Left hindlimb (tissue), 1 donor: Measurements from ENCODE around the gene SPRN.
A peak's percentile ranks its signal among the peaks of the same experiment; 100 is the strongest.
"Not testable (repeated sequence)": the region's sequence is repeated elsewhere in the genome, so short reads cannot be mapped to it uniquely, and the experiment has no call there.

Source experiments
- DNase-seq: peaks from one replicate; pipeline ENCODE4 v3.0.0-alpha.2; 2018

The SPRN gene

DNA sequence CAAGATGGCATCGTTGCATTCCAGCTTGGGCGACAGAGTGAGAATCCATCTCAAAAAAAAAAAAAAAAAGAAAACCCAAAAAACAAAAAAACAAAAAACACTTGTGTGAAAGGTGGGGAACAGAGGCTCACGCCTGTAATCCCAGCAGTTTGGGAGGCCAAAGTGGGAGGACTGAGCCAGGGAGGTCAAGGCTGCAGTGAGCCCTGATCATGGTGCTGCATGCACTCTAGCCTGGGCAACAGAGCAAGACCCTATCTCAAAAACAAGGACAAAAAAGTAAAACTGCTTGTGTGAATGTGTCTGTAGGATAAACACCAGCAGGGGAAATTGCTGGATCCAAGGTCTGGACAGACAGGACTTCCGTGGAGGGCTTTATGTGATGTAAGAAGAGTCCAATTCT, 40.9 kb downstream of the SPRN start:
- DNase-seq = no peak

GRCh38 chr10:133381036-133381435, 43.4 kb downstream of the SPRN start:
- no peak for DNase-seq

DNA sequence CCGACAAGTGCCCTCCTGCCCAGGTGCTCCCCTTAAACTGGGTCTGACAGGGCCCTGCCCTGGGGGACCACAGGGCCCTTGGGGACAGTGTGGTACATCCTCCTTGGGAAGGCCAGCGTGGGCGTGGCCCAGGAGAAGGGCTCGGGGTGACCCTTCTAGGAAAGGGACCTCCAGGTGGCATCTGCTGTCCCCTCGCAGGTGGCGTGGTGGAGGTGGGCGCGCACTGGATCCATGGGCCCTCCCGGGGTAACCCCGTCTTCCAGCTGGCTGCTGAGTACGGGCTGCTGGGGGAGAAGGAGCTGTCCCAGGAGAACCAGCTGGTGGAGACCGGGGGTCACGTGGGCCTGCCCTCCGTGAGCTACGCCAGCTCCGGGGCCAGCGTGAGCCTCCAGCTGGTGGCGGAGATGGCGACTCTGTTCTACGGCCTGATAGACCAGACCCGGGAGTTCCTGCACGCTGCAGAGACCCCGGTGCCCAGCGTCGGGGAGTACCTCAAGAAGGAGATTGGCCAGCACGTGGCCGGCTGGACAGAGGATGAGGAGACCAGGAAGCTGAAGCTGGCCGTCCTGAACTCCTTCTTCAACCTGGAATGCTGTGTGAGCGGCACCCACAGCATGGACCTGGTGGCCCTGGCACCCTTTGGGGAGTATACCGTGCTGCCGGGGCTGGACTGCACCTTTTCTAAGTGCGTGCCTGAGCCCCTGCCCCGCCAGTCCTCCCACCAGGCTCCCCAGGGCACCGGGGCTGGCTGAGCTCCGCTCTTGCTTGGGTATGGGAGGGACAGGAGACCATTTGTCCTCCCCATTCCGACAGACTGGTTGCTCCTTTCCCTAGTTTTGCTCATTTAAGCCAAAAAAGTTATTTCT, 44.4 kb downstream of the SPRN start:
- DNase-seq = no peak

DNA sequence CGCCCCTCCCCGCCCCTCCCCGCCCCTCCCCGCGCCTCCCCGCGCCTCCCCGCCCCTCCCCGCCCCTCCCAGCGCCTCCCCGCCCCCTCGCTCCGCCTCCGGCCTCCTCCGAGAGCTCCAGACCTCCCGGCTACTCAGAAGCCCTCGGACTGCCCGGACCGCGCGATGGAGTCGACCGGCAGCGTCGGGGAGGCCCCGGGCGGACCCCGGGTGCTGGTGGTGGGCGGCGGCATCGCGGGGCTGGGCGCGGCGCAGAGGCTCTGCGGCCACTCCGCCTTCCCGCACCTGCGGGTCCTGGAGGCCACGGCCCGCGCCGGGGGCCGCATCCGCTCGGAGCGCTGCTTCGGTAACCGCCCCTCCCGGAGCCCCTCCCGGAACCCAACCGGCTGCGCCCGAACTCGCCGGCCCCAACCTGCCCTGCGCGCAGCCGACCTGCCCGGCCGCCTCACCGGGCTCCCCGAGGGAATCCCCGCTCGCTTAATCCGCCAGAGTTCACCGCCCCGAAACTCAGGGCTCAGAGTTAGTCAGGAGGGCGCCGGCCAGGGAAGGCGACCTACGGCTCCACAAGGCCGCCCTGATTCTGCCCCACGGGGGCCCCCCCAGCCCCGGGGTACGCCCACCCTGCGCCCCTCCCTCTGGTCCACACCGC, 45.1 kb downstream of the SPRN start, which contains the start of gene PAOX:
Gene PAOX (plus strand): TSS at position 111 of the 649 bp plus-strand sequence. CDS start 55 bp downstream, at position 166.
- DNase-seq = peak; percentile 70

GRCh38 chr10:133378251-133379096, 46.0 kb downstream of the SPRN start:
- DNase-seq = peak; percentile 70

- no peak for DNase-seq
Measured at GRCh38 chr10:133377818-133378250, 46.6 kb downstream of the SPRN start.

DNA sequence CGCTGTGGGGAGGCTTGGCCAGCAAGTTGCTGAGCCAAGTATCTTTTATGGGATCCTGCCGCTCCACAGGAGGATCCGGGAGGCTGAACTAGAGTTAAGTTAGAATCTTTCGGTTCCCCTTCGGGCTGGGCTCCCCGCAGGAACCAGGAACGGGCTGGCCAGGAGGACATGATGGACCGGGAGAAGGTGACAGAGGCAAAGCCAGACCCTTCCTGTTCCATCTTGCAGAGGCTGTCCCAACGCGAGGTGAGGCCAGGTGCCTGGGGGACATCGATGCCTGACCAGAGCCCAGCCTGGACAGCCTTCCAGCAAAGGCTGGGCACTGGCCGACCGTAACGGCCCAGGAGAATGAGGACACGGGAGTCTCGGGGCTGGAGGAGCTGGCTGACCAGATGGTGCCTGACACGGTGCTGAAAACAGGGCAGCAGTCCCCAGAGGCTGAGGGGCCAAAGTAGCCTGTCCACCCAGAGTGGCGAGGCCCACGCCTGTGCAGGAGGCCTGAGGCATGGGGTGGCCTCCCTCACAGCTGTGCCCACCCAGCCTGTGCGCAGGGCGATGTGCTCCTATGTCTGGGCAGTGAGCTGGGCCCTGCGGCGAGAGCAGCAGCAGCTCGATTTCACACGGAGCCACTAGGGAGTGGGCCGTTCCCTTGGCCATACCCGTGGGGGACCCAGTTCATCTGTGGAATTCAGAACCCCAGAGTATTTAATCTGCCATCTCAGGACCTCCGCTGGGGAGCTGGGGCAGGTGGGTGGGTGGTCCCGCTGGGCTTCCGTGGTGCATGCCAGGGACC, 47.2 kb downstream of the SPRN start:
- no peak for DNase-seq

- DNase-seq = not testable (repeated sequence)
Measured at GRCh38 chr10:133376183-133376582, 48.2 kb downstream of the SPRN start.

DNA sequence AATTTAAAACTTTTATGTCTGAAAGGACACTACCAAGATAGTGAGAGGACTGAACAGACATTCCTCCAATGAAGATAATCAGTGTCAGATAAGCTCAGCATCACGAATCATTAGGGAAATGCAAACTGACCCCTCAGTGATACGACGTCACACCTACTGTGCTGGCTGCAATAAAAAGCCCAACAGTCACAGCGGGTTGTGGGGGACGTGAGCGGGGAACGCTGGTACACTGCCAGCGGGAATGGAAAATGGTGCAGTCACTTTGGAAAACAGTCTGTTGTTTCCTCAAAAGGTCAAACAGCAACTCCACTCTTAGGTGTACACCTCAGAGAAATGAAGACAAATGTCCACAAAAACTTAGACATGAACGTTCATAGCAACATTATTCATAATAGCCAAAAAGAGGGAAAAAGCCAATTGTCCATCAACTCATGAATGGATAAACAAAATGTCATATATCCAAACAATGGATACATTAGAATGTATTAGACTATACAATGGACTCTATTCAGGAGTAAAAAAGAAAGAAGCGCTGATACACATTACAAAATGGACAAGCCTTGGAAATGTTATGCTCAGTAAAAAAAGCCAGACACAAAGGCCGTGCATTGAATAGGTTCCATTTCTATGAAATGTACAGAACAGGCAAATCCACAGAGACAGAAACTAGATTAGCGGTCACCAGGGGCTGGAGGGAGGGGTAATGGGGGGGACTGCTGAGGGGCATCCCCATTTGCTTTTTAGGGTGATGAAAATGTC, 48.9 kb downstream of the SPRN start:
- DNase-seq = no peak

DNA sequence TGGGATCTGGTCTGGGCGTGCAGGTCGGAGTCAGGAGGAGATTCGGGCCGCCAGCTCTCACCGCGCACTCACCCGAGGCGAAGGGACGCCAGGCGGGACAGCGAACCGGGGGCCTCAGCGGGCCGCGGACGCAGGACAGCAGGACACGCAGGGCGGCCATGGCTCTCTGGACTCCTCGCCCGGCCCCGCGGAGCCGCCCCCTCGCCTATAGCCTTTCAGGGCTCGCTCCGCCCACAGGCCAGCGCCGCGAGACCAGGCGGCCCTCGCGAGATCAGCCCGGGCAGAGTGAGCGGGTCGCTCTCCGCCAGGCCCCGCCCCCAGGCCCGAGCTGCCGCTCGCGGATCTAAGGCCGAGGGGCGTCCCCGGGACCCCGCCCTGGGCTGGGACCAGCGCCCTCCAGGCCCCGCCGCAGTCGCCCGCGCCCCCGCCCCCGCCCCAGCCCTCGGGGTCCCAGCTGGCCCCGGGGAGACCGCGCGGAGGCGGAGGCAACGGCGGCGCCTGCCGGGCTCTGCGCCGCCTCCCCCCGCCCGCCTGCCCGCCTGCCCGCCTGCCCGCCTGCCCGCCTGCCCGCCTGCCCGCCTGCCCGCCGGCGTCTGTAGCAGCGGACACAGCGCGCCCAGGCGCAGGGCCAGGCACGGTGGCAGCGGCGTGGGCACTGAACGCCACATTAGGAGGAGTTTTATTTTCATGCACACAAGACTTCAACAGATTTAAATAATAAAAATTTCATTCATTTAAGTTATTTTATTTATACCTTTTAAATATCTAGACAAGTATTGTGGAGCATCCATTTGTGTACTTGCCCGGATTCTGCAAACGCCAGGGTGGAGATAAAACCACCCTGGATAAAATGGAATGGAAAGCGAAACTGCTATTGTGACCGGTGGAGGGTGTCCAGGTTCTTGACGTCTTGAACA, 51.0 kb downstream of the SPRN start, which contains the start of gene ECHS1:
Gene ECHS1 (minus strand): TSS at position 181 of the 917 bp plus-strand sequence. CDS start 21 bp downstream, at position 160.
- DNase-seq = peak; percentile 97

GRCh38 chr10:133372507-133372906, 51.9 kb downstream of the SPRN start:
- no peak for DNase-seq
